Breast epithelium (tissue), 4 donors: ENCODE results near the gene AGAP2. TPM values are rescaled to one million over a fixed set of nuclear protein-coding genes. Genes with fewer than 3 reads are reported as not detected.
A peak's percentile ranks its signal among the peaks of the same experiment; 100 is the strongest.
"Not testable (repeated sequence)": the region's sequence is repeated elsewhere in the genome, so short reads cannot be mapped to it uniquely, and the experiment has no call there.

Experiments used
- DNase-seq, 2 donors: peaks; one replicate each; pipeline ENCODE4 v3.0.0-alpha.2; 2019; ENCODE audit warnings: low spot score in 2 of 2
- H3K27ac ChIP-seq, 2 donors: fragments of 200-600 bp; sonication (generic) in 1 of 2; one replicate each; pipeline ENCODE4 v1.5.1; 2016 to 2019; ENCODE audit warnings: mild to moderate bottlenecking in 1 of 2
- H3K27me3 ChIP-seq, 2 donors: fragments of 200-600 bp; sonication (generic) in 1 of 2; one replicate each; pipeline versions ENCODE4 v1.5.1 to v1.6.0; 2017 to 2019; ENCODE audit warnings: control low read depth in 1 of 2, mild to moderate bottlenecking in 1 of 2
- H3K36me3 ChIP-seq: fragments of 200-600 bp; one replicate; pipeline ENCODE4 v1.5.1; 2019
- H3K4me1 ChIP-seq, 2 donors: fragments of 200-600 bp; sonication (generic); one replicate each; pipeline ENCODE4 v1.5.1; 2016 to 2019; ENCODE audit warnings: control low read depth in 1 of 2
- H3K4me3 ChIP-seq, 3 donors: fragments of 200-600 bp; sonication (generic); 1 replicate in 2 of 3; 2 replicates in 1 of 3; pipeline ENCODE4 v1.5.1; 2016 to 2019; ENCODE audit warnings: mild to moderate bottlenecking in 3 of 3, moderate library complexity in 2 of 3
- H3K9me3 ChIP-seq, 2 donors: fragments of 200-600 bp; sonication (generic) in 1 of 2; one replicate each; pipeline ENCODE4 v1.5.1; 2016 to 2019; ENCODE audit warnings: control low read depth in 1 of 2
- CTCF ChIP-seq, 3 donors: fragments of 450-650 bp; IDR thresholded peaks; one replicate each; pipeline ENCODE4 v1.5.1; 2016 to 2017; ENCODE audit warnings: antibody characterized with exemption in 3 of 3, mild to moderate bottlenecking in 3 of 3, moderate library complexity in 3 of 3
- POLR2A ChIP-seq: fragments of 450-650 bp; IDR thresholded peaks from one replicate; pipeline ENCODE4 v1.6.1; 2016; ENCODE audit warnings: antibody characterized with exemption, mild to moderate bottlenecking, moderate library complexity
- POLR2AphosphoS5 ChIP-seq, 3 donors: sonication (generic); formaldehyde crosslinking; IDR thresholded peaks; one replicate each; pipeline ENCODE4 v1.6.1; 2017; ENCODE audit warnings: antibody characterized with exemption in 3 of 3
- intact Hi-C: fragments of 100-400 bp; cut with DNase I; formaldehyde crosslinking; loops from one replicate; pipeline ENCODE4 v1.15.1; 2023; ENCODE audit warnings: low total_unique reads
- total RNA-seq, 3 donors: library from RNA; depleted of rRNA; stranded (reverse); fragments of >200 nt; gene quantifications; one replicate each; pipeline ENCODE4 v1.1.0, GENCODE V29; 2016

The AGAP2 gene
- total RNA-seq, 3 donors from 2014 or later = 1.2 to 1.8 (median 1.6) TPM

- TF ChIP-seq CTCF (IDR thresholded peaks at IDR 0.05) (no peak), POLR2AphosphoS5 (IDR thresholded peaks at IDR 0.05) (no peak), POLR2A (no peak)
- intact Hi-C loops = no loop called here
- DNase-seq = no peak
- Histone ChIP-seq H3K27me3 (no peaks in the 10 kb centered on the region), H3K36me3 (peaks cover 7% of the 10 kb centered on the region), H3K4me3 (no peak overlapping the region), H3K4me1 (no peaks in the 10 kb centered on the region), H3K9me3 (no peaks in the 10 kb centered on the region), H3K27ac (no peak overlapping the region)
These were observed 22.2 kb downstream of the AGAP2 start for GRCh38 chr12:57716305-57716704.

GRCh38 chr12:57715786-57716185, 22.8 kb downstream of the AGAP2 start:
- H3K4me3 ChIP-seq = no peak overlapping the region
- peaks cover 7% of the 10 kb centered on the region for H3K36me3 ChIP-seq
- TF ChIP-seq POLR2AphosphoS5 (IDR thresholded peaks at IDR 0.05) = no peak
- no peak for TF ChIP-seq CTCF (IDR thresholded peaks at IDR 0.05)
- TF ChIP-seq POLR2A = no peak
- no peaks in the 10 kb centered on the region for H3K27me3 ChIP-seq
- no peak overlapping the region for H3K27ac ChIP-seq
- intact Hi-C loops = no loop called here
- no peaks in the 10 kb centered on the region for H3K4me1 ChIP-seq
- DNase-seq = peak in 1 of 2 donors; percentile 5
- H3K9me3 ChIP-seq = no peaks in the 10 kb centered on the region

- H3K36me3 ChIP-seq, H3K4me1 ChIP-seq, H3K27ac ChIP-seq, H3K9me3 ChIP-seq, intact Hi-C loops, H3K27me3 ChIP-seq, H3K4me3 ChIP-seq: not testable (repeated sequence)
- DNase-seq = peak in 1 of 2 donors; percentile 10
These were observed 23.4 kb downstream of the AGAP2 start for GRCh38 chr12:57715036-57715748.

GRCh38 chr12:57713209-57713608, 25.3 kb downstream of the AGAP2 start:
- peak in 1 of 2 donors; percentile 11 for DNase-seq
- TF ChIP-seq CTCF (IDR thresholded peaks at IDR 0.05) (no peak), POLR2AphosphoS5 (IDR thresholded peaks at IDR 0.05) (no peak), POLR2A (no peak)
- H3K27me3 ChIP-seq = no peaks in the 10 kb centered on the region
- H3K4me3 ChIP-seq = no peak overlapping the region
- H3K36me3 ChIP-seq = peaks cover 5% of the 10 kb centered on the region
- intact Hi-C loops = no loop called here
- no peak overlapping the region for H3K27ac ChIP-seq
- no peaks in the 10 kb centered on the region for H3K9me3 ChIP-seq
- H3K4me1 ChIP-seq = no peaks in the 10 kb centered on the region

GRCh38 chr12:57712701-57713100, 25.8 kb downstream of the AGAP2 start:
- H3K4me1 ChIP-seq = no peaks in the 10 kb centered on the region
- intact Hi-C loops = no loop called here
- no peaks in the 10 kb centered on the region for H3K9me3 ChIP-seq
- H3K27me3 ChIP-seq = no peaks in the 10 kb centered on the region
- TF ChIP-seq POLR2A (no peak), POLR2AphosphoS5 (IDR thresholded peaks at IDR 0.05) (no peak), CTCF (IDR thresholded peaks at IDR 0.05) (no peak)
- DNase-seq = peak in 1 of 2 donors; percentile 5
- H3K4me3 ChIP-seq = no peak overlapping the region
- H3K27ac ChIP-seq = no peak overlapping the region
- no peaks in the 10 kb centered on the region for H3K36me3 ChIP-seq
